Measurements from ENCODE around the gene ORC3.
"Not testable (repeated sequence)": the region's sequence is repeated elsewhere in the genome, so short reads cannot be mapped to it uniquely, and the experiment has no call there.

ORC3 gene

GRCh38 chr6:87692086-87692485 lies 102.2 kb downstream of the ORC3 start:
- peaks cover 74 to 89% of the 10 kb centered on the region in 2 experiments for H3K4me1 ChIP-seq (ENCODE audit: control insufficient read depth in 1 of 2, insufficient read depth in 1 of 2, low read depth in 1 of 2, low read length in 1 of 2)
- no peaks in the 10 kb centered on the region for H3K27me3 ChIP-seq
- peak overlapping the region in 1 of 2 experiments; percentile 16 for H3K4me3 ChIP-seq (ENCODE audit: low read depth in 1 of 2, low read length in 1 of 2)
- peaks cover 21% of the 10 kb centered on the region for H3K36me3 ChIP-seq
- H3K9me3 ChIP-seq, result no peaks in the 10 kb centered on the region
- peak overlapping the region; percentile 98 for H3K27ac ChIP-seq
- TF ChIP-seq CTCF (IDR thresholded peaks at IDR 0.05), result no peak

GRCh38 chr6:87696817-87697216 lies 106.9 kb downstream of the ORC3 start:
- Histone ChIP-seq H3K27ac (peak overlapping the region; percentile 98), H3K4me1 (ENCODE audit: control insufficient read depth in 1 of 2, insufficient read depth in 1 of 2, low read depth in 1 of 2, low read length in 1 of 2) (peaks cover 73% of the 10 kb centered on the region in 2 experiments), H3K4me3 (ENCODE audit: low read depth in 1 of 2, low read length in 1 of 2) (peak overlapping the region in 1 of 2 experiments; percentile 81)
- H3K36me3 ChIP-seq, H3K9me3 ChIP-seq, H3K27me3 ChIP-seq: not testable (repeated sequence)

GRCh38 chr6:87697581-87698546 lies 107.9 kb downstream of the ORC3 start:
- peak overlapping the region; percentile 98 for H3K27ac ChIP-seq

GRCh38 chr6:87698547-87699006 lies 108.6 kb downstream of the ORC3 start:
- peak overlapping the region; percentile 81 to 100 for H3K4me3 ChIP-seq (ENCODE audit: low read depth in 1 of 2, low read length in 1 of 2)

More at GRCh38 chr6:87697581-87698546, 107.9 kb downstream of the ORC3 start:
- peak overlapping the region; percentile 81 to 100 for H3K4me3 ChIP-seq (ENCODE audit: low read depth in 1 of 2, low read length in 1 of 2)
- H3K9me3 ChIP-seq, result no peaks in the 10 kb centered on the region
- H3K36me3 ChIP-seq, result peaks cover 8% of the 10 kb centered on the region
- TF ChIP-seq CTCF (IDR thresholded peaks at IDR 0.05), result no peak
- peaks cover 68 to 70% of the 10 kb centered on the region in 2 experiments for H3K4me1 ChIP-seq (ENCODE audit: control insufficient read depth in 1 of 2, insufficient read depth in 1 of 2, low read depth in 1 of 2, low read length in 1 of 2)
- no peaks in the 10 kb centered on the region for H3K27me3 ChIP-seq

GRCh38 chr6:87699576-87699975 lies 109.6 kb downstream of the ORC3 start:
- Histone ChIP-seq H3K36me3 (peaks cover 8% of the 10 kb centered on the region), H3K27me3 (no peaks in the 10 kb centered on the region), H3K27ac (peak overlapping the region; percentile 98), H3K4me3 (ENCODE audit: low read depth in 1 of 2, low read length in 1 of 2) (peak overlapping the region; percentile 81 to 100), H3K9me3 (no peaks in the 10 kb centered on the region), H3K4me1 (ENCODE audit: control insufficient read depth in 1 of 2, insufficient read depth in 1 of 2, low read depth in 1 of 2, low read length in 1 of 2) (peaks cover 56 to 59% of the 10 kb centered on the region in 2 experiments)
- no peak for TF ChIP-seq CTCF (IDR thresholded peaks at IDR 0.05)

More at GRCh38 chr6:87698547-87699006, 108.6 kb downstream of the ORC3 start:
- peak overlapping the region; percentile 98 for H3K27ac ChIP-seq
- peaks cover 8% of the 10 kb centered on the region for H3K36me3 ChIP-seq
- H3K9me3 ChIP-seq, result no peaks in the 10 kb centered on the region
- H3K27me3 ChIP-seq, result no peaks in the 10 kb centered on the region
- peaks cover 66 to 69% of the 10 kb centered on the region in 2 experiments for H3K4me1 ChIP-seq (ENCODE audit: control insufficient read depth in 1 of 2, insufficient read depth in 1 of 2, low read depth in 1 of 2, low read length in 1 of 2)
- TF ChIP-seq CTCF (IDR thresholded peaks at IDR 0.05), result no peak
